Left colon (tissue), 2 donors: Measurements from ENCODE around the gene NUP54. TPM values are rescaled to one million over a fixed set of nuclear protein-coding genes. Genes with fewer than 3 reads are reported as not detected.

Experiments used
- ATAC-seq: fragments of 200-7000 bp; cut with Tn5 transposase; one replicate; pipeline ENCODE4 v1.9.1; 2020; ENCODE audit warnings: mild to moderate bottlenecking, moderate library complexity
- DNase-seq, 2 donors: peaks; one replicate each; pipeline ENCODE4 v3.0.0-alpha.2; 2020
- intact Hi-C, 2 donors: fragments of 100-400 bp; cut with DNase I in 1 of 2; cut with micrococcal nuclease in 1 of 2; formaldehyde crosslinking; loops; one replicate each; pipeline versions ENCODE4 v1.11.2 to v1.14.0; 2022; cut with DNase I, micrococcal nuclease
- total RNA-seq, 2 donors: library from RNA; stranded (reverse); fragmentation: NEBNext Ultra II Directional; extraction: Animal tissue kit (Norgen Biotek cat#: 25700); gene quantifications; one replicate each; pipeline ENCODE4 v1.2.1, GENCODE V29; 2021
- donor health status: DM: no; HTN: no; CAD: no.
- donor health status: DM: yes; HTN: yes; CAD: no.

The NUP54 gene
- total RNA-seq, 2 donors from 2014 or later: 27.1 to 36.7 TPM

- DNase-seq (no peak), ATAC-seq (no peak)
- intact Hi-C loops: no loop called here
Measured at GRCh38 chr4:76084542-76084941, 63.7 kb downstream of the NUP54 start.

DNA sequence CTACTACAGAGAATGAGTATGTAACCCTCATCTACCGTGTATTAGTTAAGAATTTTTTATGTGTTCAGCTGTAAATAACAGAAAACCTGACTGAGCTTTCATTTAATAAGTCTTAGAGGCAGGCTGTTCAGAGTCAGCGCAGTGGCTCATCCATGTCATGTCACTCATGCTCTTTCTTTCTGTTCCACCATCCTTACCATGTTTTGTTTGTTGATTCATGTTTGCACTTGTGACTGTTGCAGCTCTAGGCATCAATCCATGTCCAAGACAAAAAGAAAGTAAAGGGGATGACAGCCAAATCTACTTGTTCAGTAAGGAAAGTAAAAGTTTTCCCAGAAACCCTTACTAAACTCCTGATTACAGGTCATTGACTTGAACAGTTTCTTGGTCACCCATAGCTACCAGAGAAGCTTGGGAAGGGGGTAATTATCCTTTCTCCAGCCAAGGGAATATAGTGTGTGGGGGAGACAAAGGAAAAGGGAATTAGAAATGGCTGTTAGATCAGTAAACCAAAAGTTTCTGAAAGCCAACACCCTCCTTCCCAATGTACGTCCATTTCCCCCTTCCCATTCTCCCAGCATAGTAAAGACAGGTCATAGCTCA lies 64.7 kb downstream of the NUP54 start:
- ATAC-seq (no peak), DNase-seq (no peak)
- intact Hi-C loops: no loop called here

DNA sequence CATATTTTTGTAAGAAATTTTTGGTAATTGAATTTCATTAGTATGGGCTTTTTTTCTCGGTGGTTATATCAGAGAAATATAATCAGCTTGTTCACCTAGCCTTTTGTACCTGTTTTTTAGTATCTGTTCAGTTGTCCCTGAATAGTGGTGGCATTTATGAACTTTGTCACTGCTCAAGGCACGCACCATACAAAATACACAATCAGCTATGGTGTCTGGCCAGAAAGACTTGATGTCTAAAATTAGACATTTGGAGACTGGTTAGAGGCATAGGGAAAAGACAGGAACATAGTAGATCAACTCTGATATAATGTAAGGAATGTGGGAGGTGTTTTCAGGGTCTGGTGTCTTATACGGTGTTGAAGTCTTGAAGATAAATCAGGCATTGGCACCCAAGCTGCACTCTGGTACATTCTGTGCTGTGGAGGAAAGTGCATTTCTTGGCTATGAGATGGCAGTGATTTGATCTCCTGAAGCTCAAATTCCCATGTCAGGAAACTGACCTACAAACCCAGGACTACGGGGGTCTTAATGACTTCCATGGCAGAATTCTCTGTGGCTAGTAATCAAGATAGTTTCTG lies 70.1 kb downstream of the NUP54 start:
- DNase-seq: no peak
- intact Hi-C loops: no loop called here

GRCh38 chr4:76074993-76075600 lies 73.1 kb downstream of the NUP54 start:
- intact Hi-C loops: no loop called here
- no peak for ATAC-seq
- no peak for DNase-seq

More for the DNA sequence above, 70.1 kb downstream of the NUP54 start:
- ATAC-seq: no peak

- ATAC-seq: no peak
- no peak for DNase-seq
- intact Hi-C loops: no loop called here
Measured at GRCh38 chr4:76074468-76074867, 73.7 kb downstream of the NUP54 start, which contains the start of gene ART3. Gene ART3, plus strand, starts transcription at chr4:76074709. Its CDS starts 1,181 bp downstream, at chr4:76075890.

DNA sequence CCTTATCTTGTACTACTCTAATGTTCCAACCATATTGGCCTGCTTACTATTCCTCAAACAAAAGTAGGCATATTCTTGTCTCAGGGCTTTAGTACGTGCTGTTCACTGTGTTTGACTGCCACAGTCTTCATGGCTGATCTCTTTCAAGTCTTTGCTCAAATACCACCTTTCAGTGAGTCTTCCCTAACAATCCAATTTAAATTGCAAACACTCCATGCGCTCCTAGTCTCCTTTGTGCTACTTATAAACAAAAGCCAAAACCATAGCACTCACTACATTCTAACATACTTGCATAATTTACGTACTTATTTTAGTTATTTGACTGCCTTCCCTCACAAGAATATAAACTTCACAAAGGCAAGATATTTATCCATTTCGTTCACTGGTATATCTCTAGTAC lies 75.4 kb downstream of the NUP54 start:
- intact Hi-C loops: no loop called here
- ATAC-seq (no peak), DNase-seq (no peak)

- intact Hi-C loops: loop anchor here (2.0 to 5.0 kb wide), 2 partner anchors 70 to 71 kb away; no protein-coding TSS in a partner anchor
- ATAC-seq: peak; percentile 91
Measured at GRCh38 chr4:76067652-76068286, 80.4 kb downstream of the NUP54 start.

GRCh38 chr4:76066546-76066945 lies 81.7 kb downstream of the NUP54 start:
- no peak for DNase-seq
- intact Hi-C loops: loop anchor here (2.0 to 5.0 kb wide), 2 partner anchors 69 to 70 kb away; no protein-coding TSS in a partner anchor
- ATAC-seq: no peak

More at GRCh38 chr4:76067652-76068286, 80.4 kb downstream of the NUP54 start:
- DNase-seq: peak; percentile 56 to 87

Other genes with a start within 250 kb of the NUP54 start
- gene PPEF2, start 245.9 kb downstream of the NUP54 start, total RNA-seq: not detected
- 100 to 1,000 TPM; 154 to 156 TPM for gene NAAA, start 207.4 kb downstream of the NUP54 start, total RNA-seq
- gene SDAD1, start 157.5 kb downstream of the NUP54 start, total RNA-seq: 10 to 100 TPM; 23.0 to 28.8 TPM
- 1 to 10 TPM; 1.1 to 1.3 TPM for gene CXCL9, start 140.9 kb downstream of the NUP54 start, total RNA-seq
- gene CXCL10, start 124.9 kb downstream of the NUP54 start, total RNA-seq: 1 to 10 TPM; 2.5 to 3.2 TPM
- gene CXCL11, start 112.3 kb downstream of the NUP54 start, total RNA-seq: under 1 TPM; 0.36 to 0.46 TPM
- gene ART3, start 73.7 kb downstream of the NUP54 start, total RNA-seq: 1 to 10 TPM; 1.1 to 3.6 TPM
- gene SCARB2, start 65.4 kb upstream of the NUP54 start, total RNA-seq: 100 to 1,000 TPM; 176 to 179 TPM
- 1 to 10 TPM; 6.1 to 6.5 TPM for gene FAM47E, start 103.3 kb upstream of the NUP54 start, total RNA-seq
- gene STBD1, start 158.3 kb upstream of the NUP54 start, total RNA-seq: 10 to 100 TPM; 12.9 to 40.9 TPM